Mesenchymal stem cell (in vitro differentiated cells and primary cell): Measurements from ENCODE around the gene ZBTB21.

Source experiments
- DNase-seq: peaks from one replicate; pipeline ENCODE4 v3.0.0-alpha.2; 2013
- H2AFZ ChIP-seq: one replicate; pipeline ENCODE4 v1.6.1; 2013; ENCODE audit warnings: low read depth, mild to moderate bottlenecking, control low read depth, inconsistent platforms, low read length, moderate library complexity
- H2AK5ac ChIP-seq: 2 replicates; pipeline ENCODE4 v1.6.1; 2013; ENCODE audit warnings: low read length, moderate library complexity, mild to moderate bottlenecking, inconsistent platforms; ENCODE audit not compliant: severe bottlenecking
- H2BK120ac ChIP-seq: one replicate; pipeline ENCODE4 v1.6.1; 2013; ENCODE audit warnings: low read depth, mild to moderate bottlenecking, inconsistent platforms, low read length, moderate library complexity
- H2BK12ac ChIP-seq, 2 experiments: one replicate each; pipeline ENCODE4 v1.6.1; 2013; ENCODE audit warnings: inconsistent platforms in 2 of 2, low read length in 2 of 2, mild to moderate bottlenecking in 2 of 2, moderate library complexity in 2 of 2, control low read depth in 1 of 2
- H2BK15ac ChIP-seq: one replicate; pipeline ENCODE4 v1.6.1; 2013; ENCODE audit warnings: mild to moderate bottlenecking, low read depth, inconsistent platforms; ENCODE audit not compliant: poor library complexity, severe bottlenecking
- H2BK5ac ChIP-seq: 2 replicates; pipeline ENCODE4 v1.6.1; 2013; ENCODE audit warnings: low read depth, mild to moderate bottlenecking, low read length, control low read depth, inconsistent platforms; ENCODE audit not compliant: poor library complexity, severe bottlenecking
- H3K14ac ChIP-seq, 2 experiments: one replicate each; pipeline ENCODE4 v1.6.1; 2013; ENCODE audit warnings: inconsistent platforms in 2 of 2, low read length in 2 of 2, control low read depth in 1 of 2, mild to moderate bottlenecking in 1 of 2, moderate library complexity in 1 of 2
- H3K18ac ChIP-seq, 2 experiments: one replicate each; pipeline ENCODE4 v1.6.1; 2013; ENCODE audit warnings: inconsistent platforms in 2 of 2, low read length in 2 of 2, control low read depth in 1 of 2, low read depth in 1 of 2, mild to moderate bottlenecking in 1 of 2
- H3K23ac ChIP-seq, 2 experiments: one replicate each; pipeline ENCODE4 v1.6.1; 2013; ENCODE audit warnings: inconsistent platforms in 2 of 2, low read length in 2 of 2, mild to moderate bottlenecking in 2 of 2, moderate library complexity in 2 of 2, control low read depth in 1 of 2
- H3K27ac ChIP-seq: 2 replicates; pipeline ENCODE4 v1.5.1; 2013; ENCODE audit warnings: mild to moderate bottlenecking, moderate library complexity, low read length, control low read depth, inconsistent platforms; ENCODE audit not compliant: poor library complexity, severe bottlenecking
- H3K27me3 ChIP-seq, 2 experiments: 2 replicates each; pipeline versions ENCODE4 v1.6.1 to v1.7.0; 2013; ENCODE audit warnings: low read length in 2 of 2, mild to moderate bottlenecking in 2 of 2, moderate library complexity in 2 of 2, control low read depth in 1 of 2, inconsistent platforms in 1 of 2; ENCODE audit not compliant: control insufficient read depth in 1 of 2, insufficient read depth in 1 of 2
- H3K36me3 ChIP-seq, 2 experiments: 2 replicates each; pipeline versions ENCODE4 v1.6.1 to v1.7.0; 2013; ENCODE audit warnings: low read length in 2 of 2, control low read depth in 1 of 2, inconsistent platforms in 1 of 2, low read depth in 1 of 2, mild to moderate bottlenecking in 1 of 2; ENCODE audit not compliant: insufficient read depth in 2 of 2, control insufficient read depth in 1 of 2
- H3K4ac ChIP-seq, 2 experiments: one replicate each; pipeline ENCODE4 v1.6.1; 2013; ENCODE audit warnings: inconsistent platforms in 2 of 2, low read length in 2 of 2, mild to moderate bottlenecking in 2 of 2, moderate library complexity in 2 of 2, control low read depth in 1 of 2, low read depth in 1 of 2
- H3K4me1 ChIP-seq: 2 replicates; pipeline ENCODE4 v1.6.1; 2013; ENCODE audit warnings: low read depth, low read length, control low read depth; ENCODE audit not compliant: control insufficient read depth, insufficient read depth
- H3K4me2 ChIP-seq: 2 replicates; pipeline ENCODE4 v1.6.1; 2013; ENCODE audit warnings: low read length, mild to moderate bottlenecking, inconsistent platforms; ENCODE audit not compliant: poor library complexity, severe bottlenecking
- H3K4me3 ChIP-seq, 2 experiments: 2 replicates each; pipeline versions ENCODE4 v1.5.1 to v1.7.0; 2013; ENCODE audit warnings: low read length in 2 of 2, mild to moderate bottlenecking in 2 of 2, control low read depth in 1 of 2, low read depth in 1 of 2; ENCODE audit not compliant: insufficient read depth in 1 of 2
- H3K79me1 ChIP-seq: replicated peaks from 2 replicates; pipeline ENCODE4 v1.6.1; 2013; ENCODE audit warnings: mild to moderate bottlenecking, control low read depth, low read length, inconsistent platforms; ENCODE audit not compliant: poor library complexity, severe bottlenecking
- H3K9ac ChIP-seq: 2 replicates; pipeline ENCODE4 v1.7.0; 2013; ENCODE audit warnings: mild to moderate bottlenecking, low read length, moderate library complexity
- H3K9me3 ChIP-seq: 2 replicates; pipeline ENCODE4 v1.7.0; 2013; ENCODE audit warnings: mild to moderate bottlenecking, low read length; ENCODE audit not compliant: control insufficient read depth
- H4K8ac ChIP-seq: one replicate; pipeline ENCODE4 v1.6.1; 2013; ENCODE audit warnings: inconsistent platforms, mild to moderate bottlenecking, low read length, moderate library complexity
- H4K91ac ChIP-seq: one replicate; pipeline ENCODE4 v1.6.1; 2013; ENCODE audit warnings: mild to moderate bottlenecking, low read length, inconsistent platforms
- WGBS: methylation state at CpG from one replicate; pipeline ENCODE4 v1.1.7; 2013; ENCODE audit warnings: mixed read lengths; 5-methylcytosine and 5-hydroxymethylcytosine counted together

The ZBTB21 gene

DNA sequence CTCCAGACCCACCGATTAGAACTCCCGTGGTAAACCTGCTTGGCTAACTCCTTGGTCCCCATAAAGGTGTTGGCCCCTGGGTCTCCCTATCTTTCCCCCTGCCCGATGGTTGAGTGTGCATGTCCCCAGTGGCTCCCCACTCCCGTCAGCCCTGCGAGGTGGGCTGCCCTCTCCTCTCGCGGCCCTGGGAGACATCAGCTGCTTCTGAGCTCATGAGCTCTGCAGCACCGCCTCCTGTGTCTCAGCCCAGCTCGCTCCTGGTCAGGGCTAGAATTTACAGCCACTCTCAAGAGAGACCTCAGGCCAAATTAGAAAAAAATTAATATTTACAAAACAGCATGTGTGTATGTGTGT lies 15.9 kb upstream of the ZBTB21 start:
- no peak overlapping the region for H2BK15ac ChIP-seq
- H3K18ac ChIP-seq = no peak overlapping the region
- no peak overlapping the region for H3K27ac ChIP-seq
- H3K4me2 ChIP-seq = no peak overlapping the region
- H3K9me3 ChIP-seq = no peaks in the 10 kb centered on the region
- no peak overlapping the region for H2AK5ac ChIP-seq
- peaks cover 0 to 39% of the 10 kb centered on the region in 2 experiments for H3K27me3 ChIP-seq
- no peak overlapping the region for H3K4me3 ChIP-seq
- H2BK120ac ChIP-seq = no peak overlapping the region
- no peak for DNase-seq
- peaks cover 0 to 4% of the 10 kb centered on the region in 2 experiments for H3K36me3 ChIP-seq
- no peak overlapping the region for H2AFZ ChIP-seq
- no peak overlapping the region for H2BK12ac ChIP-seq
- H4K91ac ChIP-seq = peak overlapping the region; percentile 57
- WGBS = 82% methylated on average over 7 of the region's 9 CpGs
- H3K9ac ChIP-seq = peak overlapping the region; percentile 39
- no peaks in the 10 kb centered on the region for H3K79me1 ChIP-seq
- H3K4ac ChIP-seq = no peak overlapping the region
- H2BK5ac ChIP-seq = no peak overlapping the region
- H3K14ac ChIP-seq = no peak overlapping the region
- no peak overlapping the region for H4K8ac ChIP-seq
- H3K23ac ChIP-seq = no peak overlapping the region
- peaks cover 19% of the 10 kb centered on the region for H3K4me1 ChIP-seq

DNA sequence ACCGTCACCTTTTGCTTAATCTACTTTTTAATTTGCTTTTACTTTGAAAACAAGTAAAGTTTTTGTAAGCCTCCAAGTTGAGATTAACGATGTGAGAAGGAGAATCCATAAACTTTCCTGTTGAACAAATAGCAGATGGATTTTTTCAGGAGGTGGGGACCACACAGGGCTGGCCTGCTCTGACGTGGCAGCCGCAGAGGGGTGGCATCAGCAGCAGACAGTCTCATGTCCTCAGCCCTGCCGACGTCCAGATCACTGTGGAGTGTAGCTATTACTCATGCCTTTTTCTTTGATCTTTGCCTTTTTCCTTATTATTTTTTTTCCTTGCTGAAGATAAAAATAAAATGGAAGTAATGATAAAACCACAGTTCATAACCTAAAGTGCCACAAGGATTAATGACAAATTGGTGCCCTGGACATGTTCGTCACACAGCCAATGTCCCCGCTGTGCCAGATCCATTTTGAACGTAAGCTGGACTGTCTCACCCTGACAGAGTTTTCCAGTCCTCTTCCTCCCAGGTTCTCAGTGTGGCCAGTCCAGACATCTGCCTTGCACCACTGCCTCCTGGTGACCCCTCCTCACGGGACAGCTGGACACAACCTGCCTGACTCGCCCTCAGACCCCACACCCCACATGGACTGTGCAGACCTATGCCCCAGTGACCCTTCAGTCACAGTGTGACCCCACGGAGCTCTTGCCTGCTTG lies 15.4 kb upstream of the ZBTB21 start:
- H3K23ac ChIP-seq = no peak overlapping the region
- H3K4me1 ChIP-seq = peaks cover 19% of the 10 kb centered on the region
- no peak overlapping the region for H2BK5ac ChIP-seq
- H4K91ac ChIP-seq = peak overlapping the region; percentile 57
- H2AFZ ChIP-seq = no peak overlapping the region
- H3K4me3 ChIP-seq = no peak overlapping the region
- no peaks in the 10 kb centered on the region for H3K79me1 ChIP-seq
- no peaks in the 10 kb centered on the region for H3K9me3 ChIP-seq
- no peak overlapping the region for H2AK5ac ChIP-seq
- peak overlapping the region; percentile 39 for H3K9ac ChIP-seq
- 79% methylated on average over 9 of the region's 12 CpGs for WGBS
- no peak overlapping the region for H2BK120ac ChIP-seq
- H3K27ac ChIP-seq = no peak overlapping the region
- no peak overlapping the region for H3K14ac ChIP-seq
- peak overlapping the region in 1 of 2 experiments; percentile 35 for H3K4ac ChIP-seq
- no peak overlapping the region for H4K8ac ChIP-seq
- H2BK15ac ChIP-seq = no peak overlapping the region
- H3K18ac ChIP-seq = no peak overlapping the region
- peaks cover 0 to 4% of the 10 kb centered on the region in 2 experiments for H3K36me3 ChIP-seq
- no peak overlapping the region for H2BK12ac ChIP-seq
- no peak overlapping the region for H3K4me2 ChIP-seq
- DNase-seq = peak; percentile 62
- peaks cover 0 to 39% of the 10 kb centered on the region in 2 experiments for H3K27me3 ChIP-seq

GRCh38 chr21:42022906-42023305 lies 12.7 kb upstream of the ZBTB21 start:
- no peak for DNase-seq
- Histone ChIP-seq H2BK5ac (no peak overlapping the region), H2AK5ac (no peak overlapping the region), H3K4me3 (no peak overlapping the region), H3K36me3 (peaks cover 0 to 4% of the 10 kb centered on the region in 2 experiments), H3K9ac (no peak overlapping the region), H2BK15ac (no peak overlapping the region), H3K27ac (no peak overlapping the region), H3K23ac (no peak overlapping the region), H3K27me3 (peaks cover 0 to 45% of the 10 kb centered on the region in 2 experiments), H2AFZ (no peak overlapping the region), H3K4ac (no peak overlapping the region), H4K8ac (no peak overlapping the region), H3K4me1 (peaks cover 19% of the 10 kb centered on the region), H2BK12ac (no peak overlapping the region), H4K91ac (no peak overlapping the region), H3K9me3 (no peaks in the 10 kb centered on the region), H3K18ac (no peak overlapping the region), H3K4me2 (no peak overlapping the region), H3K14ac (no peak overlapping the region), H2BK120ac (no peak overlapping the region), H3K79me1 (no peaks in the 10 kb centered on the region)
- WGBS = 98% methylated on average over 11 of the region's 11 CpGs

GRCh38 chr21:42022091-42022430 lies 11.9 kb upstream of the ZBTB21 start:
- peaks cover 0 to 45% of the 10 kb centered on the region in 2 experiments for H3K27me3 ChIP-seq
- H3K27ac ChIP-seq = no peak overlapping the region
- H2BK12ac ChIP-seq = no peak overlapping the region
- no peak overlapping the region for H2AK5ac ChIP-seq
- H2BK120ac ChIP-seq = no peak overlapping the region
- H3K23ac ChIP-seq = no peak overlapping the region
- H2AFZ ChIP-seq = no peak overlapping the region
- H2BK15ac ChIP-seq = no peak overlapping the region
- no peak overlapping the region for H3K4me3 ChIP-seq
- no peaks in the 10 kb centered on the region for H3K9me3 ChIP-seq
- H3K4ac ChIP-seq = no peak overlapping the region
- H3K36me3 ChIP-seq = peaks cover 0 to 2% of the 10 kb centered on the region in 2 experiments
- H3K79me1 ChIP-seq = no peaks in the 10 kb centered on the region
- 62% methylated on average over 12 of the region's 12 CpGs for WGBS
- no peak overlapping the region for H3K4me2 ChIP-seq
- H4K91ac ChIP-seq = no peak overlapping the region
- H4K8ac ChIP-seq = no peak overlapping the region
- peaks cover 17% of the 10 kb centered on the region for H3K4me1 ChIP-seq
- no peak overlapping the region for H3K14ac ChIP-seq
- H3K9ac ChIP-seq = no peak overlapping the region
- DNase-seq = no peak
- H2BK5ac ChIP-seq = no peak overlapping the region
- no peak overlapping the region for H3K18ac ChIP-seq
